HG03520 (cell line): ENCODE measurements around the gene GSTA4.
A peak's percentile ranks its signal among the peaks of the same experiment; 100 is the strongest.
"Not testable (repeated sequence)": the region's sequence is repeated elsewhere in the genome, so short reads cannot be mapped to it uniquely, and the experiment has no call there.

Experiments used
- ATAC-seq: cut with Tn5 transposase; IDR thresholded peaks from one replicate; pipeline ENCODE4 v1.9.1; 2021; ENCODE audit warnings: mild to moderate bottlenecking, moderate library complexity; ENCODE audit not compliant: unreplicated experiment

The GSTA4 gene

GRCh38 chr6:53014744-53015143 is 19.7 kb upstream of the GSTA4 start:
- no peak for ATAC-seq

GRCh38 chr6:53014063-53014462 is 19.0 kb upstream of the GSTA4 start:
- no peak for ATAC-seq

DNA sequence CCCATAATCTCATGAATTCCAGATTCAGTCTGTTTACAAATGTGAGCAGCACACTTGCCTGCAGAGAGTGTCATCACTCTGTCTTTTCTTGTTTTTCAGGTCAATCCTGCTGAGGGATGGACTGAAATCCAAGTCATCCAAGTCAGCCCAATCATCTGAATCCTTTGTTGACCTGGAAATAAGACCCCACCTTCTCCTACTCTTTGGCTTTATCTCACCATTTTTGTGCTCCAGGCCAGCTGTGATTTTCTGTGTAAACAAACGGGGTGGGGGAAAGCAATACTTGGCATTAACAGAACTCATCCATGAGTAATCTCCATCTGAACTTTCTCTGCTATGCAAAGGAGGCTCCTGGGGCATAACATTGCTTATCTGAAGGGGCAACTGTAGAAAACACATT is 16.9 kb upstream of the GSTA4 start:
- no peak for ATAC-seq

GRCh38 chr6:53010504-53010903 is 15.4 kb upstream of the GSTA4 start:
- ATAC-seq: no peak

- ATAC-seq: no peak
Observed at GRCh38 chr6:53009511-53009910, 14.4 kb upstream of the GSTA4 start.

DNA sequence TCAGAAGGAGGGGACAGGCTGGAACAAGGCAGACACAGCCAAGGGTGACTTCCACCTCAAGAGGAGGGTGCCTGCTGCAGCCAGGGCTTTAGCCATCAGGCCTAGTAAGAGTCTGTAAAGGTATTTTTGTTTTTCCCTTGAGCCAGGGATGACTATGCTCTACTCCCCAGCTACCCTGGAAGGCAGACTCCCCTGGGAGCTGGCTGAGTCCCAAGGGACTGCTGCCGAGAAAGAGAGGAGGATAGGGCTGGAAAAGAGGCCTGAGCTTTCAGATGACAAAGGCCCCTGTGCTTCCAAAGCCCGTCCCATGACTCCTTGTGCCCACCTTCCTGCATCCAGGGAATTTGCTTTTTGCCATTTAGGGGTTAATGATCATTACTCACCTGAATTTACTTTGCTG is 14.0 kb upstream of the GSTA4 start:
- ATAC-seq: no peak

DNA sequence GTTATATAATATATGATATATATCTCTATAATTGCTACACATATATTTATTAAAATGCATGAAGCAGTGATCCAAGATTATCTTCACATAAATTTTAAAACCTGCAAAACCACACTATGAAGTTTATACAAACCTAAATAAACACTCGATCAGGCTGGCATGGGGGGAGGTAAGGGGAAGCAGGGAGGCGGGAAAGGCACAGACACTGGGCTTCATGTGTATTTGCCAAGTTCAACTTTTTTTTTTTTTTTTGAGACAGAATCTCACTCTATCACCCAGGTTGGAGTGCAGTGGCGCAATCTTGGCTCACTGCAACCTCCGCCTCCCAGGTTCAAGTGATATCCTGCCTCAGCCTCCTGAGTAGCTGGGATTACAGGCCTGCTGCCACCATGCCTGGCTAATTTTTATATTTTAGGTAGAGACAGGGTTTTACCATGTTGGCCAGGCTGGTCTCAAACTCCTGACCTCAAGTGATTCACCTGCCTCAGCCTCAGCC is 13.2 kb upstream of the GSTA4 start:
- not testable (repeated sequence) for ATAC-seq

- ATAC-seq: no peak
Observed at GRCh38 chr6:53005663-53006250, 10.7 kb upstream of the GSTA4 start.

- no peak for ATAC-seq
Observed at GRCh38 chr6:52999456-52999855, 4.4 kb upstream of the GSTA4 start.

- ATAC-seq: no peak
Observed at GRCh38 chr6:52998603-52999002, 3.5 kb upstream of the GSTA4 start.

GRCh38 chr6:52995913-52996645 is 995 bp upstream of the GSTA4 start:
- no peak for ATAC-seq

DNA sequence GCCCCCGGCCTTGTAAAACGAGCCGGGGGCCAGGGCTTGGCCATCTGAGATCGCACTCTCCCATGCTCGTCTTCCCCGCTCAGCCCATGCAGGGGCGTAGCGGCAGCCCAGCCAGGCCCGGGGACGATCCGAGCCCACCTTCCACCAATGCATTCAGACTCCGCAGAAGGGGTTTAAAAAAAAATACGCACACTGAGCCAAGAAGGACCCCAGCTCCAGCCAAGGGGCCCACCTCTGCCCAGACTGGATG is 320 bp downstream of the GSTA4 start:
- peak; percentile 26 for ATAC-seq

DNA sequence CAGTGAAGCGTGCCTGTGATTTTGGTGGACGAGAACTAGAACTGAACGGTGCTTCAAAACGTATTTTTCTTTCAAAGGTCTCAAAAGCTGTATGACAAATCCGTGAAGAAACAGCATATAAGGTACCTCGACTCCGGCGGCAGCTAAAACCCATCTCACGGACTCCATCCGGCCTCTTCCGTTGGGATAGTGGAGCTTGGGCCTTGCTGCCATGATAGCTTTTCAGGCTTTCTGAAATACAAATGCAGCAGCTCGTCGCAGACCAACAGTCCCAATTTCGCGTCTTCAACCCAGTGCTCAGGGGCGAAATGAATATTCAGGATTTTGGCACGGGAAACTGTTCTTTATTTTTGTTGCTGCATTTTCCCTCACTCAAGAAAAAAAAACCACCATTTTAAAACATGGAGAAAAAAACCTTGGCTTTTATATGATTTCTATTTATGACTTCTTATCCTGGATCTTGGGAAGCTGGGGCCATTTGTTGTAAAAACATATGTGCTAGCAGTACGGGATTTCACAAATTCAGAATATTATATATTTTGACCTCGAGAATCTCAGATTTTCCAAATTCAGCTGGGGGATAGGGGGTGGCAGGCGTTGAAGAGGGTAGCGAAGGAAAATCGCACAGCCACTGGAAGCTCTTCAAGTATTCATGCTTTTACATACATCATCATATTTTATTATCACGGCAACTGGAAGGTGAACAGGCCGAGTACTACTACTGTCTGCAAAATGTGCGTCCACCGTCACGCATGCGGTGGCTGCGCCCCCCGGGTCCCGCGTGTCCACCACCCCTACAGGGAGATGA is 849 bp downstream of the GSTA4 start:
- no peak for ATAC-seq

GRCh38 chr6:52992980-52993920 is 1.8 kb downstream of the GSTA4 start:
- ATAC-seq: no peak

DNA sequence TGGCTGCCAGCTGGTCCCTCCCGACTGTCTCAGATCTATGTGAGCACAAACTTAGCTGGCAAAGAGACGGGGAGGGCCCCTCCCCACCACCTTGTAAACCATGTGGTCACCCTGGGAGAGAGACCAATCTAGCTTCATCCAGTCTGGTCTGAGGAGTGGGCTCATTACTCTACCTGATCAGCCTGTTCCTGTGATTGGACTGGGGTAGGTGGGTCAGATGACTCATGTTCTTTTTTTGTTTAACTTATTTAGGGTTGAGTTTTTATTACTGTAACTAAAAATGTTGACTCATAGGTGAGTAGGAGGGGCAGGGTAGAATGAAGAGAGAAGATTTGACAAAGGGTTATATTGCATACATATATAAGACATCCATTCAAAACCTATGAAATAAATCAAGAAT is 4.7 kb downstream of the GSTA4 start:
- ATAC-seq: no peak

GRCh38 chr6:52985228-52985627 is 9.9 kb downstream of the GSTA4 start:
- ATAC-seq: no peak

DNA sequence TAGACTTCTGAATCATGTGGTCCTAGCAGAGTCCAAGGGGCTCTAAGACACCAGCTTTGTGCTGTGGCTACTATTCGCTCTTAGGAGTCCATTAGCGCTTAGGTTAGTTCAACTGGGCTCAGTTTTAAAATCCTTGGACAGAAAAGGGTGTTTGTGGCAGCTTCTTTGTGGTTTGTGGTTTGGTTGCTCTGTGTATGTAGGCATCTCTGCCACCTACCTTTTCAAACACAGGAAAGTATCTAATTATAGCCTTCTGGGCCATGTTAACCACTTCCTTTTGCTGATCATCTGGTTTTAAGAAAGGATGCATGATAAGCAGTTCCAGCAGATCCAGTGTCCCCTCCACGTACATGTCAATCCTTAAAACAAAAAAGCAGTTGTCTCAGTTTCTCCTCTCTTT is 10.8 kb downstream of the GSTA4 start:
- ATAC-seq: peak; percentile 66

- ATAC-seq: no peak
Observed at GRCh38 chr6:52983159-52983848, 11.8 kb downstream of the GSTA4 start.

DNA sequence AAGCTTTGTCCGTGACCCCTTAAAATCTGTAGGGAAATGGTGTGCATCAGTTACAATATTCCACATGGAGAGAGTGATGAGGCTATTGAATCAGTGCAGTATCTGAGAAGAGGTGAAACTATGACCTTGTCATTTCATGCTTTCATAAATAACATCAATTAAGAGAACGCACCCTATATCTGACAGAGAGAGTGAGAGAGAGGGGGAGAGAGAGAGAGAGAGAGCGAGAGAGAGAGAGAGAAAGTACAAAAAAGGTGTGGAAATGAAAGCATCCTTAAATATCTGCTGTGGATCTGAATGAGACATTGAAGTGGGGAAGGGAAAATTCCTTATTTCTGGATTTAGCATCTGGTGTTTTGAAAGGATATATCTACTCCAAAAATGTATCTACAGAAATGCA is 12.4 kb downstream of the GSTA4 start:
- ATAC-seq: no peak

GRCh38 chr6:52981222-52981900 is 13.7 kb downstream of the GSTA4 start:
- ATAC-seq: no peak
